Fibroblast of lung (primary cell): ENCODE measurements around the gene ATAD5. TPM values are rescaled to one million over a fixed set of nuclear protein-coding genes. Genes with fewer than 3 reads are reported as not detected.
"Not testable (repeated sequence)": the region's sequence is repeated elsewhere in the genome, so short reads cannot be mapped to it uniquely, and the experiment has no call there.

Source experiments
- DNase-seq, 2 donors: peaks; one replicate each; pipeline versions ENCODE4 v3.0.0 to v3.0.0-alpha.2; 2010; ENCODE audit warnings: low read depth in 2 of 2
- H2AFZ ChIP-seq: 2 replicates; pipeline ENCODE4 v1.5.1; 2012; ENCODE audit warnings: low read length, control low read depth, inconsistent platforms
- H3K27ac ChIP-seq: 2 replicates; pipeline ENCODE4 v1.5.1; 2011; ENCODE audit warnings: low read length, control low read depth; ENCODE audit not compliant: insufficient read depth
- H3K27me3 ChIP-seq: 2 replicates; pipeline ENCODE4 v1.5.1; 2011; ENCODE audit warnings: mild to moderate bottlenecking, low read length; ENCODE audit not compliant: control insufficient read depth, insufficient read depth
- H3K36me3 ChIP-seq: 2 replicates; pipeline ENCODE4 v1.5.1; 2011; ENCODE audit warnings: low read length; ENCODE audit not compliant: control insufficient read depth, insufficient read depth
- H3K4me1 ChIP-seq: 2 replicates; pipeline ENCODE4 v1.5.1; 2011; ENCODE audit warnings: low read length; ENCODE audit not compliant: control insufficient read depth, insufficient read depth; ENCODE audit errors: extremely low read depth
- H3K4me2 ChIP-seq: 2 replicates; pipeline ENCODE4 v1.5.1; 2011; ENCODE audit warnings: low read length, control low read depth; ENCODE audit not compliant: insufficient read depth; ENCODE audit errors: extremely low read depth
- H3K4me3 ChIP-seq, 4 experiments: fragments of 200-600 bp in 1 of 4; sonication (generic) in 1 of 4; replicated peaks in 1 of 4; 2 replicates each; pipeline ENCODE4 v1.5.1; 2011 to 2016; ENCODE audit warnings: low read length in 4 of 4, low read depth in 3 of 4, mild to moderate bottlenecking in 3 of 4, control low read depth in 2 of 4, inconsistent platforms in 1 of 4, mixed read lengths in 1 of 4; ENCODE audit not compliant: insufficient read depth in 1 of 4; ENCODE audit errors: control extremely low read depth in 1 of 4
- H3K79me2 ChIP-seq: 2 replicates; pipeline ENCODE4 v1.5.1; 2012; ENCODE audit warnings: mild to moderate bottlenecking, low read length, inconsistent platforms; ENCODE audit not compliant: control insufficient read depth, insufficient read depth
- H3K9ac ChIP-seq: 2 replicates; pipeline ENCODE4 v1.5.1; 2011; ENCODE audit warnings: mild to moderate bottlenecking, low read length, control low read depth; ENCODE audit not compliant: insufficient read depth
- H3K9me3 ChIP-seq: 2 replicates; pipeline ENCODE4 v1.5.1; 2012; ENCODE audit warnings: low read depth, low read length; ENCODE audit not compliant: control insufficient read depth, insufficient read depth
- H4K20me1 ChIP-seq: 2 replicates; pipeline ENCODE4 v1.5.1; 2011; ENCODE audit warnings: low read length; ENCODE audit not compliant: control insufficient read depth, insufficient read depth; ENCODE audit errors: extremely low read depth
- EZH2 ChIP-seq: IDR thresholded peaks from 2 replicates; pipeline ENCODE4 v1.5.1; 2012; ENCODE audit warnings: low read length, control low read depth, mild to moderate bottlenecking; ENCODE audit errors: missing control alignments
- polyA plus RNA-seq, 2 donors: library from polyadenylated mRNA; depleted of rRNA in 1 of 2; stranded (reverse) in 1 of 2; unstranded in 1 of 2; fragments of >200 nt; gene quantifications; 2 replicates each; pipeline ENCODE4 v1.2.1, GENCODE V29; 2011 to 2012; ENCODE audit warnings: missing spikeins in 1 of 2
- total RNA-seq: library from RNA; depleted of rRNA; stranded (reverse); fragments of >200 nt; gene quantifications from 2 replicates; pipeline ENCODE4 v1.2.1, GENCODE V29; 2014
- TF ChIP-seq, protein P1 (sequence below), 2 donors: IDR thresholded peaks in 1 of 2; conservative IDR thresholded peaks in 1 of 2; 1 replicate in 1 of 2; 2 replicates in 1 of 2; pipeline ENCODE4 v1.5.1; 2011 to 2012; ENCODE audit warnings: low read length in 2 of 2, control low read depth in 1 of 2, inconsistent platforms in 1 of 2, low read depth in 1 of 2, mild to moderate bottlenecking in 1 of 2

The ATAD5 gene
- total and polyA plus RNA-seq, 2 donors (not counting 1 experiment from before 2014, with no cell fraction given) = 0.83 to 1.6 TPM

DNA sequence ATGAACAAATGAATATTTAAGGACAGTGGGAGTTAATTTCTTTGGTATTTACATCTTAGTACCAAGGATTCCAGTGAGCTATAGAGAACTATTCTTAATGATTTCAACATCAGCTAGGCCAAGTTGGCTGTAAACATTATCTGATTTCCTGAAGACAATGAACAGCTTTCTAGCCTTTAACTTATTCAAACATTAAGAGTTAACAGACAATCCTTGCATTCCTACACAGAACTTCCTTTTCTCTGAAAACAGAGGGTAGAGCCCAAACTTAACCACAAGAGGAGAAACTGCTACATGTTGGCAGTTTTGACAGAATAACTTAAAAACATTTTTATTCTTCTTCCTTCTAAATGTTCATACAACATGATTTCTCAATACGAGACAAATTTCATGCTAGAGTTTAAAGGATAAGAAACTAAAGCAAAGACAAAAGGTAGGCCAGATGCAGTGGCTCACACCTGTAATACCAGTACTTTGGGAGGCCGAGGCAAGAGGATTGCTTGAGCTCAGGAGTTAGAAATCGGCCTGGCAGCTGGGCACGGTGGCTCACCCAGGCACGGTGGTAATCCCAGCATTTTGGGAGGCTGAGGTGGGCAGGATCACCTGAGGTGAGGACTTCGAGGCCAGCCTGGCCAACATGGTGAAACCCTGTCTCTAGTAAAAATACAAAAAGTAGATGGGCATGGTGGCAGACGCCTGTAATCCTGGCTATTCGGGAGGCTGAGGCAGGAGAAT is 11.6 kb upstream of the ATAD5 start:
- H3K27me3 ChIP-seq = no peaks in the 10 kb centered on the region
- H3K4me2 ChIP-seq = no peak overlapping the region
- peaks cover 47% of the 10 kb centered on the region for H3K79me2 ChIP-seq
- no peak overlapping the region for H3K27ac ChIP-seq
- H3K9me3 ChIP-seq = no peaks in the 10 kb centered on the region
- H3K36me3 ChIP-seq = no peaks in the 10 kb centered on the region
- TF ChIP-seq, protein P1, sequence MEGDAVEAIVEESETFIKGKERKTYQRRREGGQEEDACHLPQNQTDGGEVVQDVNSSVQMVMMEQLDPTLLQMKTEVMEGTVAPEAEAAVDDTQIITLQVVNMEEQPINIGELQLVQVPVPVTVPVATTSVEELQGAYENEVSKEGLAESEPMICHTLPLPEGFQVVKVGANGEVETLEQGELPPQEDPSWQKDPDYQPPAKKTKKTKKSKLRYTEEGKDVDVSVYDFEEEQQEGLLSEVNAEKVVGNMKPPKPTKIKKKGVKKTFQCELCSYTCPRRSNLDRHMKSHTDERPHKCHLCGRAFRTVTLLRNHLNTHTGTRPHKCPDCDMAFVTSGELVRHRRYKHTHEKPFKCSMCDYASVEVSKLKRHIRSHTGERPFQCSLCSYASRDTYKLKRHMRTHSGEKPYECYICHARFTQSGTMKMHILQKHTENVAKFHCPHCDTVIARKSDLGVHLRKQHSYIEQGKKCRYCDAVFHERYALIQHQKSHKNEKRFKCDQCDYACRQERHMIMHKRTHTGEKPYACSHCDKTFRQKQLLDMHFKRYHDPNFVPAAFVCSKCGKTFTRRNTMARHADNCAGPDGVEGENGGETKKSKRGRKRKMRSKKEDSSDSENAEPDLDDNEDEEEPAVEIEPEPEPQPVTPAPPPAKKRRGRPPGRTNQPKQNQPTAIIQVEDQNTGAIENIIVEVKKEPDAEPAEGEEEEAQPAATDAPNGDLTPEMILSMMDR (conservative IDR thresholded peaks at IDR 0.05 in 1 of 2, IDR thresholded peaks at IDR 0.05 in 1 of 2; ENCODE audit: low read depth in 1 of 2, low read length in 2 of 2) = no peak
- TF ChIP-seq EZH2 = no peak
- no peaks in the 10 kb centered on the region for H3K4me1 ChIP-seq
- no peak overlapping the region for H3K4me3 ChIP-seq
- H2AFZ ChIP-seq = no peak overlapping the region
- DNase-seq = no peak
- no peaks in the 10 kb centered on the region for H4K20me1 ChIP-seq
- no peak overlapping the region for H3K9ac ChIP-seq

DNA sequence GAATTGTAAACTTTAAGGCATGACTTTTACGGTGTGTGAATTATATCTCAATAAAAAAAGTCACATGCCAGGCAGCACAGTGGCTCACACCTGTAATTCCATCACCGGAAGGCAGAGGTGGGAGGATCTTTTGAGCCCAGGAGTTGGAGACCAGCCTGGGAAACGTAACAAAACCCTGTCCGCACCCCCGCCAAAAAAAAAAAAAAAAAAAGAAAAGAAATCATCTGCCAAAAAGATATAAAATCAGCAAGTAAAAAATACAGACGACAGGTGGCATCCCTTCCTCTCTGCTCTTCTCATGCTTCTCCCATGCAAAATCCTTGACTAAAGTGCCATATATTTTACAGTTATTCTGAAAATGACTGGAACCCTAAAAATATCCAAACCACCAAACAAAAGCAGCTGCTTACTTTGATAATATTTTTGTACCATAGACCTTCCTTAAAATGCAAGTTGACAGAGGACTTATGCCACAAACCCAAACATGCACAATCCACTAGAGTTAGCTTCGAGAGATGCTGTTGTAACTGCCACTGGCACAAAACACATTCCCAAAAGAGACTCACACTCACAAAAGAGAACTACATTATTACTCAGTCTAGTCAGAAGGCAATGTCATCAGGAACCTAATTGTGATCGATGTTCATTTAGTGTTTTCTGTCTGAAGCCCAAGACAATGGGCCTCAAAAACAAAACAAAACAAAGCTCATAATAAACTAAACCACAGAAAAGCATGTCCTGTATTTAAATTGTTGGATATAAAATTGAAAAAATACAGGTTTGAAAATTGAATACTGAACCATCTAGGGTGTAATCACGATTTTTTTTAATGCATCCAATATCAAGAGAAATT is 9.7 kb upstream of the ATAD5 start:
- H3K4me2 ChIP-seq = peak overlapping the region; percentile 5
- H3K4me3 ChIP-seq = no peak overlapping the region

DNA sequence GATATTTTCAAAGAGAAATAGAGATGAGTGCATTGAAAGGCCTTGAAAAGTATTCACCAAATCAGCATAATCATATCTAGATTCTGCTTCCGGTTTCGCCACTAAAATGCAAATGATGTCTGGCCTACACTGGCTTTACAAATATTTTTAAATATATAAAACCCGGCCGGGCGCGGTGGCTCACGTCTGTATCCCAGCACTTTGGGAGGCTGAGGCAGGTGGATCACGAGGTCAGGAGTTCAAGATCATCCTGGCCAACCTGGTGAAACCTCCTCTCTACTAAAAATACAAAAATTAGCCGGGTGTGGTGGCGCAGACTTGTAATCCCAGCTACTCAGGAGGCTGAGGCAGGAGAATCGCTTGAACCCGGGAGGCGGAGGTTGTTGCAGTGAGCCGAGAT is 8.8 kb upstream of the ATAD5 start:
- not testable (repeated sequence) for H3K27me3 ChIP-seq, H3K9ac ChIP-seq, H3K27ac ChIP-seq, H3K4me1 ChIP-seq, H2AFZ ChIP-seq, H3K36me3 ChIP-seq, H3K9me3 ChIP-seq, DNase-seq, H4K20me1 ChIP-seq
- H3K79me2 ChIP-seq = peaks cover 45% of the 10 kb centered on the region
- H3K4me2 ChIP-seq = peak overlapping the region; percentile 13
- H3K4me3 ChIP-seq = peak overlapping the region in 1 of 4 experiments; percentile 92

More for the DNA sequence above, 9.7 kb upstream of the ATAD5 start:
- TF ChIP-seq, protein P1 (conservative IDR thresholded peaks at IDR 0.05 in 1 of 2, IDR thresholded peaks at IDR 0.05 in 1 of 2; ENCODE audit: low read depth in 1 of 2, low read length in 2 of 2) = no peak
- Histone ChIP-seq H3K4me1 (no peaks in the 10 kb centered on the region), H3K9me3 (no peaks in the 10 kb centered on the region), H4K20me1 (no peaks in the 10 kb centered on the region), H3K36me3 (no peaks in the 10 kb centered on the region), H3K9ac (no peak overlapping the region), H3K27ac (no peak overlapping the region), H2AFZ (no peak overlapping the region), H3K27me3 (no peaks in the 10 kb centered on the region), H3K79me2 (peaks cover 45% of the 10 kb centered on the region)
- no peak for DNase-seq
